NT2/D1 (cell line): ENCODE data around the gene DLAT.

Source experiments
- YY1 ChIP-seq: IDR thresholded peaks from 2 replicates; pipeline ENCODE4 v1.6.1; 2011; ENCODE audit not compliant: insufficient read length, insufficient read depth
- ZNF274 ChIP-seq: IDR thresholded peaks from 2 replicates; pipeline ENCODE4 v1.6.1; 2011; ENCODE audit warnings: mild to moderate bottlenecking, low read depth, low read length

DNA sequence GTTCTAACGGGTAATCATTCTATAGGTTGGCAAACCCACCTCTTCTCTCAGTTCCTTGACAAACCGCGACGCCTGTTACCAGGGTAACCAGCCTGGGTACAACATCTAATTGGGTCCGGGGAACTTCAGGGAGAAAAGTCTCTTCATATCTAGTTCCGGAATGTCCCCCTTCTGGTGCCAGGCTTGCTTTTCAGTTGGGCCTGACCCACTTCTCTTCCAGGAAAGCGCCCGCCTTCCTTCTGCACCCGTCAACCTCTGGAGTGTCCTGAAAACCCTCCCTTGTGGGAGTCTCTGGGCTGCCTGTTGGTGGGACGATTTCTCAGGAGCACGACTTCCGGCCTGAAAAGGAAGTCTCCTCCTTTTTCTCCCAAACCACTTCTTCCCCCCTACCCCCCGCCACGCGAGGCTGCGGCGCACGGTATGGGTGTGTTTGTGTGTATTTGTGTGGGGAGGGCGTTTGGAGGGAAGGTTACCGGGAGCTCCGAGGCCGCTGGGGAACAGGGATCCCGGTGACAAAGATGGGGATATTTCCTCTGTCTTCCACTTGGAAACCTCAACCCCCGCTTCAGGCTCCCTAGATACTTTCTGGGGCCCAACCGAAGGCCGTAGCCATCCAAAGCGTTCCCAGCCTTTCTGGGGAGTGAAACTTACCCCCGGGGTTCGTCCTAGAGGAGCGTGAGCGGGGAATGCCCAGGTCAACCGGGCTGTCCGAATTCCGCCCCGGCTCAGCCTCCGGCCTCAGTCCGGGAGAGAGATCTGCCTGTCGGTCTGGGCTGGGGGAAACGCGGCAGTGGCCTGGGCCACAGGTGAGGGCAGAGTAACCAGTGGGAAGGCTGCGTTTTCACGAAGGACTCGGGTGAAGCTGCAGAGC, 49.0 kb downstream of the DLAT start, which contains the start of the genes NKAPD1 and PIH1D2:
- TF ChIP-seq YY1, result no peak
- no peak for TF ChIP-seq ZNF274
